CD14-positive monocyte (primary cell): Measurements from ENCODE around the gene PRRT3. TPM values are rescaled to one million over a fixed set of nuclear protein-coding genes. Genes with fewer than 3 reads are reported as not detected.

Experiments used
- DNase-seq, 3 donors: peaks; one replicate each; pipeline ENCODE4 v3.0.0-alpha.2; 2011 to 2022
- H2AFZ ChIP-seq: 2 replicates; pipeline ENCODE4 v1.6.0; 2012; ENCODE audit warnings: mild to moderate bottlenecking, low read depth, low read length, inconsistent platforms; ENCODE audit not compliant: insufficient read depth, poor library complexity, severe bottlenecking
- H3K27ac ChIP-seq, 2 donors: 1 replicate in 1 of 2; 2 replicates in 1 of 2; pipeline ENCODE4 v1.5.1; 2012 to 2013; ENCODE audit warnings: low read length in 2 of 2, control low read depth in 1 of 2, inconsistent platforms in 1 of 2, low read depth in 1 of 2, mild to moderate bottlenecking in 1 of 2
- H3K27me3 ChIP-seq, 2 donors: one replicate each; pipeline versions ENCODE4 v1.6.0 to v1.6.1; 2011 to 2013; ENCODE audit warnings: low read length in 2 of 2; ENCODE audit not compliant: control insufficient read depth in 2 of 2, insufficient read depth in 2 of 2
- H3K36me3 ChIP-seq, 2 donors: replicated peaks in 1 of 2; 1 replicate in 1 of 2; 2 replicates in 1 of 2; pipeline versions ENCODE4 v1.5.1 to v1.6.1; 2012 to 2013; ENCODE audit warnings: low read length in 2 of 2, control low read depth in 1 of 2, inconsistent platforms in 1 of 2, mild to moderate bottlenecking in 1 of 2; ENCODE audit not compliant: insufficient read depth in 2 of 2, control insufficient read depth in 1 of 2
- H3K4me1 ChIP-seq, 2 donors: 1 replicate in 1 of 2; 2 replicates in 1 of 2; pipeline versions ENCODE4 v1.5.1 to v1.6.1; 2012 to 2013; ENCODE audit warnings: low read length in 2 of 2, control low read depth in 1 of 2, inconsistent platforms in 1 of 2, mild to moderate bottlenecking in 1 of 2, moderate library complexity in 1 of 2; ENCODE audit not compliant: insufficient read depth in 2 of 2, control insufficient read depth in 1 of 2
- H3K4me2 ChIP-seq: replicated peaks from 2 replicates; pipeline ENCODE3; 2012; ENCODE audit warnings: low read length, moderate library complexity, mild to moderate bottlenecking; ENCODE audit not compliant: poor library complexity, severe bottlenecking; ENCODE audit errors: extremely low read depth
- H3K4me3 ChIP-seq, 3 experiments: fragments of 200-600 bp in 1 of 3; sonication (generic) in 1 of 3; replicated peaks in 1 of 3; 1 replicate in 2 of 3; 2 replicates in 1 of 3; pipeline ENCODE4 v1.5.1; 2011 to 2013; ENCODE audit warnings: low read length in 3 of 3, mild to moderate bottlenecking in 3 of 3, control low read depth in 2 of 3, low read depth in 2 of 3, inconsistent platforms in 1 of 3, moderate library complexity in 1 of 3
- H3K79me2 ChIP-seq: 2 replicates; pipeline ENCODE4 v1.6.0; 2012; ENCODE audit warnings: mild to moderate bottlenecking, control low read depth, inconsistent platforms, low read length, moderate library complexity; ENCODE audit not compliant: insufficient read depth
- H3K9ac ChIP-seq: 2 replicates; pipeline ENCODE4 v1.6.0; 2017; ENCODE audit warnings: low read length, mild to moderate bottlenecking; ENCODE audit not compliant: insufficient read depth, poor library complexity, severe bottlenecking
- H3K9me3 ChIP-seq, 2 donors: replicated peaks in 1 of 2; 1 replicate in 1 of 2; 2 replicates in 1 of 2; pipeline versions ENCODE4 v1.5.1 to v1.6.1; 2012 to 2013; ENCODE audit warnings: low read length in 2 of 2, control low read depth in 1 of 2; ENCODE audit not compliant: control insufficient read depth in 1 of 2, insufficient read depth in 1 of 2
- H4K20me1 ChIP-seq: 2 replicates; pipeline ENCODE4 v1.6.0; 2012; ENCODE audit warnings: mild to moderate bottlenecking, low read length, control low read depth, moderate library complexity; ENCODE audit not compliant: insufficient read depth
- H3K27ac Mint-ChIP-seq, 7 donors: one replicate each; pipeline ENCODE4 v1.8.0; 2020; ENCODE audit warnings: mild to moderate bottlenecking in 7 of 7, mixed read lengths in 7 of 7, moderate library complexity in 6 of 7, inconsistent platforms in 2 of 7
- H3K27me3 Mint-ChIP-seq, 3 donors: one replicate each; pipeline ENCODE4 v1.8.0; 2021 to 2022; ENCODE audit warnings: low read depth in 3 of 3, mild to moderate bottlenecking in 3 of 3, mixed read lengths in 3 of 3, moderate library complexity in 3 of 3, inconsistent platforms in 1 of 3
- H3K36me3 Mint-ChIP-seq, 2 donors: one replicate each; pipeline ENCODE4 v1.8.0; 2020; ENCODE audit warnings: mixed read lengths in 2 of 2, inconsistent platforms in 1 of 2, mild to moderate bottlenecking in 1 of 2
- H3K4me1 Mint-ChIP-seq: one replicate; pipeline ENCODE4 v1.8.0; 2020; ENCODE audit warnings: mild to moderate bottlenecking, mixed read lengths
- H3K4me3 Mint-ChIP-seq, 2 donors: one replicate each; pipeline ENCODE4 v1.8.0; 2020; ENCODE audit warnings: mild to moderate bottlenecking in 2 of 2, mixed read lengths in 2 of 2, moderate library complexity in 1 of 2
- H3K9me3 Mint-ChIP-seq, 7 donors: one replicate each; pipeline ENCODE4 v1.8.0; 2020 to 2022; ENCODE audit warnings: mixed read lengths in 7 of 7, mild to moderate bottlenecking in 6 of 7, moderate library complexity in 6 of 7, inconsistent platforms in 2 of 7
- WGBS: methylation state at CpG from one replicate; pipeline ENCODE4 v1.1.5; 2013; ENCODE audit warnings: missing lambda C conversion rate; ENCODE audit not compliant: insufficient coverage; 5-methylcytosine and 5-hydroxymethylcytosine counted together
- intact Hi-C, 2 donors: fragments of 100-400 bp; cut with micrococcal nuclease; formaldehyde crosslinking; loops; one replicate each; pipeline versions ENCODE4 v1.15.0 to v1.15.1; 2023
- polyA plus RNA-seq, 3 donors: library from polyadenylated mRNA; depleted of rRNA in 1 of 3; unstranded in 2 of 3; stranded (reverse) in 1 of 3; fragments of 300-500 nt in 2 of 3; fragments of >200 nt in 1 of 3; fragmentation: Illumina TruSeq in 2 of 3; gene quantifications; 1 replicate in 2 of 3; 2 replicates in 1 of 3; pipeline ENCODE4 v1.2.3, GENCODE V29; 2012 to 2021
- TF ChIP-seq, protein P1 (sequence below): fragments of 200-600 bp; IDR thresholded peaks from one replicate; pipeline ENCODE4 v1.8.0; 2022; ENCODE audit warnings: antibody characterized with exemption, mild to moderate bottlenecking

Gene PRRT3
- polyA plus RNA-seq, 3 donors = 0.11 to 0.57 (median 0.31) TPM

DNA sequence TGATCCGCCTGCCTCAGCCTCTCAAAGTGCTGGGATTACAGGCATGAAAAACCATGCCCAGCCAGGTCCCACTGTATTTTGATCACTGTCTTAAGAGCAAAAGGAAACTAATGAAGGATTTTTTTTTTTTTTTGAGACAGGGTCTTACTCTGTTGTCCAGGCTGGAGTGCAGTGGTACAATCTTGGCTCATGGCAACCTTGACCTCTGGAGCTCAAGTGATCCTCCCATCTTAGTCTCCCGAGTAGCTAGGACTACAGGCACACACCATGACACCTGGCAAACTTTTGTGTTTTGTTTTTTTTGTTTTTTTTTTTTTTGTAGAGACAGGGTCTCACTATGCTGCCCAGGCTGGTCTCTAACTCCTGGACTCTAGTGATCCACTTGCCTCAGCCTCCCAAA lies 28.0 kb upstream of the PRRT3 start:
- no peaks in the 10 kb centered on the region for H3K9me3 Mint-ChIP-seq
- TF ChIP-seq, protein P1, sequence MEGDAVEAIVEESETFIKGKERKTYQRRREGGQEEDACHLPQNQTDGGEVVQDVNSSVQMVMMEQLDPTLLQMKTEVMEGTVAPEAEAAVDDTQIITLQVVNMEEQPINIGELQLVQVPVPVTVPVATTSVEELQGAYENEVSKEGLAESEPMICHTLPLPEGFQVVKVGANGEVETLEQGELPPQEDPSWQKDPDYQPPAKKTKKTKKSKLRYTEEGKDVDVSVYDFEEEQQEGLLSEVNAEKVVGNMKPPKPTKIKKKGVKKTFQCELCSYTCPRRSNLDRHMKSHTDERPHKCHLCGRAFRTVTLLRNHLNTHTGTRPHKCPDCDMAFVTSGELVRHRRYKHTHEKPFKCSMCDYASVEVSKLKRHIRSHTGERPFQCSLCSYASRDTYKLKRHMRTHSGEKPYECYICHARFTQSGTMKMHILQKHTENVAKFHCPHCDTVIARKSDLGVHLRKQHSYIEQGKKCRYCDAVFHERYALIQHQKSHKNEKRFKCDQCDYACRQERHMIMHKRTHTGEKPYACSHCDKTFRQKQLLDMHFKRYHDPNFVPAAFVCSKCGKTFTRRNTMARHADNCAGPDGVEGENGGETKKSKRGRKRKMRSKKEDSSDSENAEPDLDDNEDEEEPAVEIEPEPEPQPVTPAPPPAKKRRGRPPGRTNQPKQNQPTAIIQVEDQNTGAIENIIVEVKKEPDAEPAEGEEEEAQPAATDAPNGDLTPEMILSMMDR = no peak
- Histone ChIP-seq H2AFZ (no peak overlapping the region), H3K9ac (peak overlapping the region; percentile 27), H3K4me3 (no peak overlapping the region), H3K27ac (peak overlapping the region; percentile 70 to 78), H3K27me3 (no peaks in the 10 kb centered on the region), H3K4me2 (no peak overlapping the region), H3K4me1 (peaks cover 37 to 45% of the 10 kb centered on the region in 2 donors), H3K9me3 (no peaks in the 10 kb centered on the region), H3K36me3 (peaks cover 19 to 60% of the 10 kb centered on the region in 2 donors), H4K20me1 (peaks cover 14% of the 10 kb centered on the region), H3K79me2 (peaks cover 67% of the 10 kb centered on the region)
- no peaks in the 10 kb centered on the region for H3K27me3 Mint-ChIP-seq
- DNase-seq = no peak
- peak overlapping the region; percentile 78 to 92 (median 88) for H3K27ac Mint-ChIP-seq
- 100% methylated on average over 1 of the region's 2 CpGs for WGBS
- peaks cover 41% of the 10 kb centered on the region for H3K4me1 Mint-ChIP-seq
- no peak overlapping the region for H3K4me3 Mint-ChIP-seq
- H3K36me3 Mint-ChIP-seq = peaks cover 27 to 65% of the 10 kb centered on the region in 2 donors
- intact Hi-C loops = no loop called here

DNA sequence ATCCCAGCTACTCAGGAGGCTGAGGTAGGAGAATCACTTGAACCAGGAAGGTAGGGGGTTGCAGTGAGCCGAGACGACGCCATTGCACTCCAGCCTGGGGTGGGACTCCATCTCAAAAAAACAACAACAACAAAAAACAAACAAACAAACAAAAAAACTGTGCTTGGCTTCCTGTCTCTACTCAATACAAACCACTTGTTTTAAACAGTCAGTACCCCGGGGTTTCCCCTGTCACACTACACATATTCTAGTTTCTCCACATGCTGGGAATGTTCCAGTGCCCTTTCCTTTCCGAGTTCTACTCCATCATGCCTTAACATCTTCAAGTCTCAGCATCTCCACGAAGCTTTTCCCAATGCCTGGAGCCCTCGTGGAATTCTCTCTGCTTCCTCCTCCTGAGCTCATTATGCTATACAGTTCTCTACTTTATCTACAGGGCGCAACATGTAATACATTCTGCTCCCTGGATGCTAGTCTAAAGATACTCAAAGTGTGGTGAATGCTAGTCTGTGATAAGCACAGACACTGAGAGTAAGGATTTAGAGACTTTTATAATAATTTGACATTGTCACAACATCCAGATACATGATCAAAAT lies 26.6 kb upstream of the PRRT3 start:
- no peak overlapping the region for H2AFZ ChIP-seq
- Mint-ChIP-seq H3K4me3 (no peak overlapping the region), H3K27ac (peak overlapping the region; percentile 39 to 92 (median 81)), H3K36me3 (peaks cover 35 to 71% of the 10 kb centered on the region in 2 donors), H3K27me3 (no peaks in the 10 kb centered on the region), H3K9me3 (no peaks in the 10 kb centered on the region), H3K4me1 (peaks cover 41% of the 10 kb centered on the region)
- H3K79me2 ChIP-seq = peaks cover 56% of the 10 kb centered on the region
- H3K9ac ChIP-seq = no peak overlapping the region
- peaks cover 27 to 66% of the 10 kb centered on the region in 2 donors for H3K36me3 ChIP-seq
- 96% methylated on average over 3 of the region's 8 CpGs for WGBS
- H3K9me3 ChIP-seq = no peaks in the 10 kb centered on the region
- peak overlapping the region; percentile 65 to 78 for H3K27ac ChIP-seq
- TF ChIP-seq, protein P1 = no peak
- intact Hi-C loops = loop anchor here (5.0 to 10.0 kb wide), 2 partner anchors 46 to 48 kb away; partner anchors contain the start of gene FANCD2 (in 2 of the 2)
- peaks cover 35 to 44% of the 10 kb centered on the region in 2 donors for H3K4me1 ChIP-seq
- no peak overlapping the region for H3K4me2 ChIP-seq
- peaks cover 14% of the 10 kb centered on the region for H4K20me1 ChIP-seq
- no peak overlapping the region for H3K4me3 ChIP-seq
- H3K27me3 ChIP-seq = no peaks in the 10 kb centered on the region
- no peak for DNase-seq
